Endothelial cell of umbilical vein (primary cell): Measurements from ENCODE around the gene DNAJC25. TPM values are rescaled to one million over a fixed set of nuclear protein-coding genes. Genes with fewer than 3 reads are reported as not detected.

Source experiments
- BruUV-seq: library from RNA; stranded (reverse); fragments of 400-500 nt; replicated peaks from 2 replicates; lab custom pipeline; 2021; lab: Mats Ljungman, UMichigan
- CTCF ChIA-PET: fragments of 300-600, 350-600 bp; sonication (Branson Sonifier 250); formaldehyde crosslinking; loops from one replicate; lab custom pipeline; 2021; ENCODE audit warnings: antibody characterized with exemption, inconsistent platforms; lab: Charles Lee
- POLR2A ChIA-PET: fragments of 300-600, 350-600 bp; sonication (Branson Sonifier 250); formaldehyde crosslinking; loops from one replicate; lab custom pipeline; 2021; ENCODE audit warnings: antibody characterized with exemption, inconsistent platforms; lab: Charles Lee
- DNase-seq: peaks from one replicate; pipeline ENCODE4 v3.0.0-alpha.2; 2011; ENCODE audit warnings: low read depth, low spot score
- FAIRE-seq: peaks from 2 replicates; lab custom pipeline; 2011; peaks lifted over from hg19 to GRCh38; lab: Jason Lieb, UNC
- H2AFZ ChIP-seq: 2 replicates; pipeline ENCODE4 v1.6.0; 2012; ENCODE audit warnings: low read depth, low read length, control low read depth, inconsistent platforms
- H3K27ac ChIP-seq: 2 replicates; pipeline ENCODE4 v1.5.1; 2011; ENCODE audit warnings: low read depth, mild to moderate bottlenecking, control low read depth, low read length, moderate library complexity; ENCODE audit not compliant: insufficient read depth
- H3K27me3 ChIP-seq, 2 experiments: 2 replicates each; pipeline versions ENCODE4 v1.6.0 to v1.6.1; 2011; ENCODE audit warnings: low read length in 2 of 2, mixed read lengths in 1 of 2; ENCODE audit not compliant: control insufficient read depth in 2 of 2, insufficient read depth in 2 of 2
- H3K36me3 ChIP-seq, 2 experiments: 2 replicates in 1 of 2; 3 replicates in 1 of 2; pipeline ENCODE4 v1.5.1; 2011; ENCODE audit warnings: low read length in 2 of 2, mild to moderate bottlenecking in 1 of 2, moderate library complexity in 1 of 2; ENCODE audit not compliant: control insufficient read depth in 2 of 2, insufficient read depth in 2 of 2; ENCODE audit errors: extremely low read depth in 1 of 2
- H3K4me1 ChIP-seq: 3 replicates; pipeline ENCODE4 v1.5.1; 2011; ENCODE audit warnings: mild to moderate bottlenecking, low read length; ENCODE audit not compliant: control insufficient read depth, insufficient read depth; ENCODE audit errors: extremely low read depth
- H3K4me2 ChIP-seq: 2 replicates; pipeline ENCODE4 v1.6.1; 2011; ENCODE audit warnings: low read length, control low read depth, mixed read lengths; ENCODE audit not compliant: insufficient read depth
- H3K4me3 ChIP-seq, 3 experiments: fragments of 200-600 bp in 1 of 3; sonication (generic), shearing (Covaris generic) in 1 of 3; replicated peaks in 1 of 3; 2 replicates each; pipeline ENCODE4 v1.5.1; 2011 to 2016; ENCODE audit warnings: control low read depth in 3 of 3, low read length in 3 of 3, mild to moderate bottlenecking in 2 of 3, inconsistent platforms in 1 of 3, low read depth in 1 of 3, moderate library complexity in 1 of 3; ENCODE audit not compliant: insufficient read depth in 1 of 3
- H3K79me2 ChIP-seq: 2 replicates; pipeline ENCODE4 v1.6.0; 2012; ENCODE audit warnings: low read length, inconsistent platforms; ENCODE audit not compliant: control insufficient read depth, insufficient read depth
- H3K9ac ChIP-seq: replicated peaks from 2 replicates; pipeline ENCODE3; 2011; ENCODE audit warnings: low read length, control low read depth; ENCODE audit not compliant: insufficient read depth; ENCODE audit errors: extremely low read depth
- H3K9me1 ChIP-seq: replicated peaks from 3 replicates; pipeline ENCODE4 v1.6.0; 2011; ENCODE audit warnings: mild to moderate bottlenecking, low read length; ENCODE audit not compliant: control insufficient read depth, insufficient read depth; ENCODE audit errors: extremely low read depth
- H3K9me3 ChIP-seq: replicated peaks from 2 replicates; pipeline ENCODE4 v1.5.1; 2012; ENCODE audit warnings: low read length, inconsistent platforms; ENCODE audit not compliant: control insufficient read depth, insufficient read depth
- H4K20me1 ChIP-seq: replicated peaks from 2 replicates; pipeline ENCODE3; 2011; ENCODE audit warnings: mild to moderate bottlenecking, low read length; ENCODE audit not compliant: control insufficient read depth, insufficient read depth; ENCODE audit errors: extremely low read depth
- CTCF ChIP-seq, 2 donors: IDR thresholded peaks; 1 replicate in 1 of 2; 2 replicates in 1 of 2; pipeline ENCODE4 v1.5.1; 2011; ENCODE audit warnings: low read length in 2 of 2, mild to moderate bottlenecking in 2 of 2, moderate library complexity in 2 of 2, control low read depth in 1 of 2, inconsistent platforms in 1 of 2, low read depth in 1 of 2; ENCODE audit not compliant: insufficient read depth in 1 of 2; ENCODE audit errors: extremely low read depth in 1 of 2
- EZH2 ChIP-seq: IDR thresholded peaks from 2 replicates; pipeline ENCODE4 v1.6.1; 2012; ENCODE audit warnings: borderline replicate concordance, low read depth, mild to moderate bottlenecking, moderate library complexity, low read length, inconsistent platforms; ENCODE audit not compliant: severe bottlenecking
- FOS ChIP-seq: IDR thresholded peaks from 2 replicates; pipeline ENCODE4 v1.6.1; 2011; ENCODE audit warnings: mild to moderate bottlenecking, low read length, moderate library complexity, borderline replicate concordance; ENCODE audit not compliant: insufficient read depth
- JUN ChIP-seq: IDR thresholded peaks from 2 replicates; pipeline ENCODE4 v1.6.1; 2011; ENCODE audit warnings: borderline replicate concordance, low read depth; ENCODE audit not compliant: insufficient read length, insufficient read depth
- MAX ChIP-seq: IDR thresholded peaks from 2 replicates; pipeline ENCODE4 v1.6.1; 2011; ENCODE audit not compliant: insufficient read depth, insufficient read length
- MYC ChIP-seq: IDR thresholded peaks from one replicate; pipeline ENCODE4 v1.6.1; 2011; ENCODE audit warnings: mild to moderate bottlenecking, low read depth, low read length
- POLR2A ChIP-seq: IDR thresholded peaks from 2 replicates; pipeline ENCODE4 v1.6.1; 2012; ENCODE audit warnings: low read depth, mild to moderate bottlenecking, control low read depth, low read length
- POLR2AphosphoS5 ChIP-seq: IDR thresholded peaks from 2 replicates; pipeline ENCODE4 v1.6.1; 2012; ENCODE audit warnings: low read depth, mild to moderate bottlenecking, control low read depth, low read length, moderate library complexity; ENCODE audit not compliant: insufficient read depth
- dilution Hi-C: fragments of 300-500 bp; cut with MboI; formaldehyde crosslinking; loops from one replicate; pipeline ENCODE4 v1.15.0; 2019; ENCODE audit warnings: low sequenced_read_pairs; ENCODE audit not compliant: extremely low pct_ligation_motif_present
- intact Hi-C: fragments of 100-400 bp; cut with micrococcal nuclease; formaldehyde crosslinking; loops from one replicate; pipeline ENCODE4 v1.10.0; 2022
- polyA plus RNA-seq, 4 experiments: library from polyadenylated mRNA; depleted of rRNA in 3 of 4; stranded (reverse) in 3 of 4; unstranded in 1 of 4; fragments of >200 nt; gene quantifications; 2 replicates each; pipeline versions ENCODE4 v1.2.1 to v1.2.3, GENCODE V29; 2011 to 2012; ENCODE audit warnings: missing spikeins in 1 of 4
- total RNA-seq: library from RNA; stranded (reverse); gene quantifications from 2 replicates; pipeline ENCODE4 v1.2.3, GENCODE V29; 2021

Gene DNAJC25
- total and polyA plus RNA-seq, 2 donors (not counting 3 experiments of a cell fraction or from before 2014, with no cell fraction given): 1.7 to 5.5 TPM

- FAIRE-seq: no peak
- H3K27me3 ChIP-seq: no peaks in the 10 kb centered on the region
- TF ChIP-seq POLR2AphosphoS5: no peak
- TF ChIP-seq FOS: no peak
- no peak for TF ChIP-seq MYC
- TF ChIP-seq CTCF (IDR thresholded peaks at IDR 0.05; ENCODE audit: extremely low read depth in 1 of 2, insufficient read depth in 1 of 2, low read depth in 1 of 2, low read length in 2 of 2): no peak
- no peak for TF ChIP-seq MAX
- no peak for TF ChIP-seq EZH2
- no peak for TF ChIP-seq POLR2A
- TF ChIP-seq JUN: no peak
- DNase-seq: no peak
- H4K20me1 ChIP-seq: no peaks in the 10 kb centered on the region
- POLR2A ChIA-PET: no interaction called here
- H3K36me3 ChIP-seq: peaks cover 15 to 16% of the 10 kb centered on the region in 2 experiments
- BruUV-seq: no TSS peak
- dilution Hi-C loops (no loop called here), intact Hi-C loops (no loop called here)
- H3K79me2 ChIP-seq: no peaks in the 10 kb centered on the region
- no peak overlapping the region for H3K27ac ChIP-seq
- H3K9me1 ChIP-seq: no peaks in the 10 kb centered on the region
- no peak overlapping the region for H3K4me2 ChIP-seq
- no peaks in the 10 kb centered on the region for H3K9me3 ChIP-seq
- no peak overlapping the region for H2AFZ ChIP-seq
- CTCF ChIA-PET: no interaction called here
- H3K4me1 ChIP-seq: no peaks in the 10 kb centered on the region
- no peak overlapping the region for H3K4me3 ChIP-seq
- H3K9ac ChIP-seq: no peak overlapping the region
These were observed 44.8 kb upstream of the DNAJC25 start for GRCh38 chr9:111586378-111586777.
